Neural crest cell (in vitro differentiated cells): Measurements from ENCODE around the gene UTP4. TPM values are rescaled to one million over a fixed set of nuclear protein-coding genes. Genes with fewer than 3 reads are reported as not detected.
A peak's percentile ranks its signal among the peaks of the same experiment; 100 is the strongest.

ENCODE experiments used
- DNase-seq: peaks from one replicate; pipeline ENCODE4 v3.0.0; 2021; ENCODE audit warnings: low read depth, mixed read lengths, low spot score
- H3K27ac Mint-ChIP-seq: one replicate; pipeline ENCODE4 v1.8.0; 2021; ENCODE audit warnings: mild to moderate bottlenecking, mixed read lengths; ENCODE audit not compliant: unreplicated experiment
- H3K27me3 Mint-ChIP-seq: 2 replicates; pipeline ENCODE4 v1.8.0; 2021; ENCODE audit warnings: low read depth, mild to moderate bottlenecking, mixed read lengths
- H3K36me3 Mint-ChIP-seq: 2 replicates; pipeline ENCODE4 v1.8.0; 2021; ENCODE audit warnings: low read depth, mild to moderate bottlenecking, mixed read lengths
- H3K4me1 Mint-ChIP-seq: 2 replicates; pipeline ENCODE4 v1.8.0; 2021; ENCODE audit warnings: mixed read lengths
- H3K4me3 Mint-ChIP-seq: one replicate; pipeline ENCODE4 v1.8.0; 2021; ENCODE audit warnings: mild to moderate bottlenecking, mixed read lengths
- H3K9me3 Mint-ChIP-seq: 2 replicates; pipeline ENCODE4 v1.8.0; 2021; ENCODE audit warnings: mixed read lengths
- CTCF ChIP-seq: fragments of 200-600 bp; sonication (generic); conservative IDR thresholded peaks from 2 replicates; pipeline ENCODE4 v1.5.0; 2021; ENCODE audit warnings: antibody characterized with exemption, mild to moderate bottlenecking
- long read RNA-seq: library from polyadenylated mRNA; unstranded; transcript quantifications from one replicate; pipeline ENCODE4 v2.0.0, GENCODE V29; 2020
- total RNA-seq: library from RNA; stranded (reverse); gene quantifications from 2 replicates; pipeline ENCODE4 v1.2.1, GENCODE V29; 2021

Gene UTP4
- 78.5 and 80.1 TPM in 2 replicates for total RNA-seq
- long read RNA-seq, transcript UTP4-203 (17 exons, 2,186 nt) = minor isoform, 13 of 107 reads
- long read RNA-seq, transcript UTP4-201 (17 exons, 2,322 nt) = major isoform, 68 of 107 reads
- long read RNA-seq, partial matches to known transcripts = 15 of 107 reads
- long read RNA-seq, other reads (novel, unspliced or antisense) = 11 of 107 reads

GRCh38 chr16:69132424-69133252 is at the start of gene UTP4, which contains the start of gene CHTF8:
Gene UTP4 (plus strand): TSS chr16:69132649. CDS start chr16:69133460, 811 bp downstream.
Gene CHTF8 (minus strand): TSS chr16:69132588. CDS start chr16:69121458, 11,130 bp downstream.
- Mint-ChIP-seq H3K4me1 (peaks cover 51% of the 10 kb centered on the region), H3K36me3 (peaks cover 16% of the 10 kb centered on the region), H3K27ac (peak within 1 kb of the TSS; percentile 96), H3K27me3 (no peaks in the 10 kb centered on the region), H3K9me3 (no peaks in the 10 kb centered on the region), H3K4me3 (peak within 1 kb of the TSS; percentile 99)
- DNase-seq = peak; percentile 79
- no peak for TF ChIP-seq CTCF

GRCh38 chr16:69083306-69083941 is 49.0 kb upstream of the UTP4 start:
- Mint-ChIP-seq H3K27ac (no peak overlapping the region), H3K4me1 (peaks cover 18% of the 10 kb centered on the region)

GRCh38 chr16:69084289-69084688 is 48.2 kb upstream of the UTP4 start:
- Mint-ChIP-seq H3K36me3 (no peaks in the 10 kb centered on the region), H3K4me3 (no peak overlapping the region), H3K27me3 (no peaks in the 10 kb centered on the region), H3K4me1 (peaks cover 20% of the 10 kb centered on the region), H3K27ac (peak overlapping the region; percentile 27), H3K9me3 (no peaks in the 10 kb centered on the region)
- no peak for DNase-seq
- no peak for TF ChIP-seq CTCF

More at GRCh38 chr16:69083306-69083941, 49.0 kb upstream of the UTP4 start:
- H3K27me3 Mint-ChIP-seq = no peaks in the 10 kb centered on the region
- H3K9me3 Mint-ChIP-seq = no peaks in the 10 kb centered on the region
- peak; percentile 17 for TF ChIP-seq CTCF
- no peak overlapping the region for H3K4me3 Mint-ChIP-seq
- DNase-seq = no peak
- no peaks in the 10 kb centered on the region for H3K36me3 Mint-ChIP-seq

GRCh38 chr16:69085032-69085695 is 47.3 kb upstream of the UTP4 start:
- Mint-ChIP-seq H3K4me3 (no peak overlapping the region), H3K27me3 (no peaks in the 10 kb centered on the region), H3K4me1 (peaks cover 24% of the 10 kb centered on the region), H3K9me3 (no peaks in the 10 kb centered on the region), H3K36me3 (no peaks in the 10 kb centered on the region), H3K27ac (no peak overlapping the region)
- TF ChIP-seq CTCF = no peak
- DNase-seq = no peak

GRCh38 chr16:69087161-69087581 is 45.3 kb upstream of the UTP4 start:
- H3K9me3 Mint-ChIP-seq = no peaks in the 10 kb centered on the region
- TF ChIP-seq CTCF = no peak
- no peaks in the 10 kb centered on the region for H3K36me3 Mint-ChIP-seq
- no peak for DNase-seq
- H3K4me3 Mint-ChIP-seq = no peak overlapping the region
- peaks cover 24% of the 10 kb centered on the region for H3K4me1 Mint-ChIP-seq
- H3K27me3 Mint-ChIP-seq = no peaks in the 10 kb centered on the region
- no peak overlapping the region for H3K27ac Mint-ChIP-seq
